Panc1 (cell line): ENCODE measurements around the gene SOHLH2. TPM values are rescaled to one million over a fixed set of nuclear protein-coding genes. Genes with fewer than 3 reads are reported as not detected.

ENCODE experiments used
- ATAC-seq: fragments of 200-7000 bp; cut with Tn5 transposase; 2 replicates; pipeline ENCODE4 v1.9.1; 2020; ENCODE audit warnings: mild to moderate bottlenecking, moderate library complexity
- BruUV-seq: library from RNA; stranded (reverse); fragments of 400-500 nt; replicated peaks from 2 replicates; lab custom pipeline; 2021; lab: Mats Ljungman, UMichigan
- CTCF ChIA-PET: fragments of 300-600 bp; sonication (Branson Sonifier 250); formaldehyde crosslinking; loops from one replicate; lab custom pipeline; 2022; ENCODE audit warnings: antibody characterized with exemption; lab: Charles Lee
- POLR2A ChIA-PET: fragments of 300-600 bp; sonication (Branson Sonifier 250); formaldehyde crosslinking; loops from one replicate; lab custom pipeline; 2022; ENCODE audit warnings: antibody characterized with exemption; lab: Charles Lee
- DNase-seq: peaks from one replicate; pipeline ENCODE4 v3.0.0-alpha.2; 2010; ENCODE audit warnings: low read depth, low spot score
- H3K27ac ChIP-seq: 2 replicates; pipeline ENCODE4 v1.5.1; 2011; ENCODE audit warnings: mild to moderate bottlenecking, low read length, inconsistent platforms
- H3K27me3 ChIP-seq: fragments of 200-500 bp; sonication (Bioruptor generic); 2 replicates; pipeline ENCODE4 v1.6.0; 2014; ENCODE audit warnings: low read length, inconsistent platforms; ENCODE audit not compliant: control insufficient read depth, insufficient read depth
- H3K36me3 ChIP-seq: fragments of 200-500 bp; sonication (Bioruptor generic); 2 replicates; pipeline ENCODE4 v1.5.1; 2014; ENCODE audit warnings: inconsistent platforms, mild to moderate bottlenecking, low read length, moderate library complexity; ENCODE audit not compliant: control insufficient read depth, insufficient read depth
- H3K4me1 ChIP-seq: 2 replicates; pipeline ENCODE4 v1.5.1; 2011; ENCODE audit warnings: inconsistent platforms, mild to moderate bottlenecking, low read length, moderate library complexity; ENCODE audit not compliant: control insufficient read depth, insufficient read depth
- H3K4me3 ChIP-seq, 2 experiments: 2 replicates each; pipeline ENCODE4 v1.5.1; 2011 to 2012; ENCODE audit warnings: low read depth in 2 of 2, low read length in 2 of 2, mild to moderate bottlenecking in 2 of 2, inconsistent platforms in 1 of 2, moderate library complexity in 1 of 2
- H3K9me3 ChIP-seq: fragments of 200-500 bp; sonication (Bioruptor generic); 2 replicates; pipeline ENCODE4 v1.5.1; 2014; ENCODE audit warnings: low read depth, mild to moderate bottlenecking, inconsistent platforms, low read length, moderate library complexity; ENCODE audit not compliant: control insufficient read depth, insufficient read depth
- POLR2AphosphoS5 ChIP-seq: IDR thresholded peaks from 2 replicates; pipeline ENCODE4 v1.6.1; 2012; ENCODE audit warnings: mild to moderate bottlenecking, low read depth, low read length, moderate library complexity
- SIN3A ChIP-seq: IDR thresholded peaks from 2 replicates; pipeline ENCODE4 v1.6.1; 2012; ENCODE audit warnings: low read depth, mild to moderate bottlenecking, low read length, moderate library complexity, borderline replicate concordance; ENCODE audit not compliant: insufficient read depth
- TCF7L2 ChIP-seq: IDR thresholded peaks from 2 replicates; pipeline ENCODE4 v1.6.1; 2011; ENCODE audit warnings: mild to moderate bottlenecking, low read depth, low read length, inconsistent platforms
- in situ Hi-C: cut with HindIII; loops from 2 replicates; pipeline ENCODE4 v1.10.0; 2016; ENCODE audit warnings: low sequenced_read_pairs, low pct_unique_long_range_greater_than_20kb
- intact Hi-C: fragments of 100-400 bp; cut with micrococcal nuclease; formaldehyde crosslinking; loops from one replicate; pipeline ENCODE4 v1.10.0; 2022; ENCODE audit not compliant: unreplicated experiment
- total RNA-seq: library from RNA; stranded (reverse); gene quantifications from one replicate; pipeline ENCODE4 v1.2.1, GENCODE V29; 2021; ENCODE audit not compliant: unreplicated experiment
- TF ChIP-seq, protein P1 (sequence below), 2 experiments: IDR thresholded peaks; 2 replicates each; pipeline ENCODE4 v1.6.1; 2011 to 2012; ENCODE audit warnings: low read depth in 2 of 2, control low read depth in 1 of 2, low read length in 1 of 2, mild to moderate bottlenecking in 1 of 2, moderate library complexity in 1 of 2; ENCODE audit not compliant: insufficient read depth in 1 of 2
- TF ChIP-seq, protein P2 (sequence below): fragments of 450-650 bp; IDR thresholded peaks from 2 replicates; pipeline ENCODE4 v1.5.1; 2017; ENCODE audit warnings: mild to moderate bottlenecking

Gene SOHLH2
- total RNA-seq, 1 experiment from 2014 or later = 0.08 TPM

DNA sequence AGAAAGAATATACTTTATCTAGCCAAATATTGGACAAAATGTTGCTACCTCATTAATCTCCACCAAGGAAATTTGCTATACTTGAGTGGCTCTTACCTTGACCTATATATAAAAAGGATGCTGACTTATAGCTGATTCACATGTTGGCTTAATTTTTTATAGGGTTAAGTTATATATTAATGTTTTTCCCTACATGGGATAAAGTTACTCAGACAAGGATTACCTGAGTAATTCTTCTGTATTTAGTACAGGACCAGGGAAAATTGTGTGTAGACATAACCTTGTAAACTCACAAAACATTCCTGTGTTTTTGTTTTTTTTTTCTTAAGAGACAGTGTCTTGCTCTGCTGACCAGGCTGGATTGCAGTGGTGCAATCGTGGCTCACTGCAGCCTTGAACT lies 30.6 kb upstream of the SOHLH2 start:
- intact Hi-C loops = no loop called here
- H3K4me1 ChIP-seq = no peaks in the 10 kb centered on the region
- no peaks in the 10 kb centered on the region for H3K27me3 ChIP-seq
- TF ChIP-seq TCF7L2 (no peak), SIN3A (no peak), POLR2AphosphoS5 (no peak)
- TF ChIP-seq, protein P1, sequence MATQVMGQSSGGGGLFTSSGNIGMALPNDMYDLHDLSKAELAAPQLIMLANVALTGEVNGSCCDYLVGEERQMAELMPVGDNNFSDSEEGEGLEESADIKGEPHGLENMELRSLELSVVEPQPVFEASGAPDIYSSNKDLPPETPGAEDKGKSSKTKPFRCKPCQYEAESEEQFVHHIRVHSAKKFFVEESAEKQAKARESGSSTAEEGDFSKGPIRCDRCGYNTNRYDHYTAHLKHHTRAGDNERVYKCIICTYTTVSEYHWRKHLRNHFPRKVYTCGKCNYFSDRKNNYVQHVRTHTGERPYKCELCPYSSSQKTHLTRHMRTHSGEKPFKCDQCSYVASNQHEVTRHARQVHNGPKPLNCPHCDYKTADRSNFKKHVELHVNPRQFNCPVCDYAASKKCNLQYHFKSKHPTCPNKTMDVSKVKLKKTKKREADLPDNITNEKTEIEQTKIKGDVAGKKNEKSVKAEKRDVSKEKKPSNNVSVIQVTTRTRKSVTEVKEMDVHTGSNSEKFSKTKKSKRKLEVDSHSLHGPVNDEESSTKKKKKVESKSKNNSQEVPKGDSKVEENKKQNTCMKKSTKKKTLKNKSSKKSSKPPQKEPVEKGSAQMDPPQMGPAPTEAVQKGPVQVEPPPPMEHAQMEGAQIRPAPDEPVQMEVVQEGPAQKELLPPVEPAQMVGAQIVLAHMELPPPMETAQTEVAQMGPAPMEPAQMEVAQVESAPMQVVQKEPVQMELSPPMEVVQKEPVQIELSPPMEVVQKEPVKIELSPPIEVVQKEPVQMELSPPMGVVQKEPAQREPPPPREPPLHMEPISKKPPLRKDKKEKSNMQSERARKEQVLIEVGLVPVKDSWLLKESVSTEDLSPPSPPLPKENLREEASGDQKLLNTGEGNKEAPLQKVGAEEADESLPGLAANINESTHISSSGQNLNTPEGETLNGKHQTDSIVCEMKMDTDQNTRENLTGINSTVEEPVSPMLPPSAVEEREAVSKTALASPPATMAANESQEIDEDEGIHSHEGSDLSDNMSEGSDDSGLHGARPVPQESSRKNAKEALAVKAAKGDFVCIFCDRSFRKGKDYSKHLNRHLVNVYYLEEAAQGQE (IDR thresholded peaks at IDR 0.05; ENCODE audit: insufficient read depth in 1 of 2, low read depth in 2 of 2, low read length in 1 of 2) = no peak
- TF ChIP-seq, protein P2, sequence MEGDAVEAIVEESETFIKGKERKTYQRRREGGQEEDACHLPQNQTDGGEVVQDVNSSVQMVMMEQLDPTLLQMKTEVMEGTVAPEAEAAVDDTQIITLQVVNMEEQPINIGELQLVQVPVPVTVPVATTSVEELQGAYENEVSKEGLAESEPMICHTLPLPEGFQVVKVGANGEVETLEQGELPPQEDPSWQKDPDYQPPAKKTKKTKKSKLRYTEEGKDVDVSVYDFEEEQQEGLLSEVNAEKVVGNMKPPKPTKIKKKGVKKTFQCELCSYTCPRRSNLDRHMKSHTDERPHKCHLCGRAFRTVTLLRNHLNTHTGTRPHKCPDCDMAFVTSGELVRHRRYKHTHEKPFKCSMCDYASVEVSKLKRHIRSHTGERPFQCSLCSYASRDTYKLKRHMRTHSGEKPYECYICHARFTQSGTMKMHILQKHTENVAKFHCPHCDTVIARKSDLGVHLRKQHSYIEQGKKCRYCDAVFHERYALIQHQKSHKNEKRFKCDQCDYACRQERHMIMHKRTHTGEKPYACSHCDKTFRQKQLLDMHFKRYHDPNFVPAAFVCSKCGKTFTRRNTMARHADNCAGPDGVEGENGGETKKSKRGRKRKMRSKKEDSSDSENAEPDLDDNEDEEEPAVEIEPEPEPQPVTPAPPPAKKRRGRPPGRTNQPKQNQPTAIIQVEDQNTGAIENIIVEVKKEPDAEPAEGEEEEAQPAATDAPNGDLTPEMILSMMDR = no peak
- DNase-seq = no peak
- no peak for ATAC-seq
- BruUV-seq = no TSS peak
- H3K9me3 ChIP-seq = no peaks in the 10 kb centered on the region
- no peaks in the 10 kb centered on the region for H3K36me3 ChIP-seq
- H3K4me3 ChIP-seq = no peak overlapping the region
- CTCF ChIA-PET = no interaction called here
- no peak overlapping the region for H3K27ac ChIP-seq
- POLR2A ChIA-PET = no interaction called here
- in situ Hi-C loops = no loop called here

DNA sequence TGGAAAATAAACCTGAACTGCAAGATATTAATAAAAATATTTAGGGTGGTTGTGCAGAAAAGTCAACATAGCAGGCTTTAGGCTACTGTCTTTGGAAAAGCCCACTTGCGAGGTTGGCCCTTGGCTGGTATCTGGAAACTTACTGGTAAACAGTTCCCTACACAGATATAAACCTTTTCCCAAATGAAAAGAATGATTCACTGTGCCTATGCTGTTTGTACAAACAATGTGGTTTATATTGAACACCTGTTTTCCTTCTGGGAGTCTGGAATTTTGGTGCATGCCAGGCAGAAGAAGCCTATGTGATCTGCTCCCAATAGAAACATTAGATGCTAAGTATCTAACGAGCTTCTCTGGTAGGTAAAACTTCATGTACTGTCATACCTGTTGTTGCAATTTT lies 29.7 kb upstream of the SOHLH2 start:
- no peak overlapping the region for H3K27ac ChIP-seq
- H3K9me3 ChIP-seq = no peaks in the 10 kb centered on the region
- in situ Hi-C loops = no loop called here
- H3K4me1 ChIP-seq = no peaks in the 10 kb centered on the region
- intact Hi-C loops = no loop called here
- H3K36me3 ChIP-seq = no peaks in the 10 kb centered on the region
- no TSS peak for BruUV-seq
- ATAC-seq (no peak), DNase-seq (no peak)
- CTCF ChIA-PET = no interaction called here
- no peak for TF ChIP-seq POLR2AphosphoS5
- TF ChIP-seq, protein P1 (IDR thresholded peaks at IDR 0.05; ENCODE audit: insufficient read depth in 1 of 2, low read depth in 2 of 2, low read length in 1 of 2) = no peak
- TF ChIP-seq SIN3A = no peak
- TF ChIP-seq, protein P2 = no peak
- TF ChIP-seq TCF7L2 = no peak
- H3K4me3 ChIP-seq = no peak overlapping the region
- H3K27me3 ChIP-seq = no peaks in the 10 kb centered on the region
- POLR2A ChIA-PET = no interaction called here
